GM06990 (cell line): ENCODE data around the gene GPR153.

Experiments
- DNase-seq: peaks from one replicate; pipeline ENCODE4 v3.0.0-alpha.2; 2011; ENCODE audit not compliant: insufficient read length; ENCODE audit errors: extremely low read depth
- H3K27me3 ChIP-seq: replicated peaks from 2 replicates; pipeline ENCODE4 v1.6.0; 2011; ENCODE audit warnings: low read length; ENCODE audit not compliant: control insufficient read depth, insufficient read depth
- H3K36me3 ChIP-seq: 2 replicates; pipeline ENCODE4 v1.5.1; 2011; ENCODE audit warnings: low read length; ENCODE audit not compliant: control insufficient read depth, insufficient read depth
- H3K4me3 ChIP-seq: replicated peaks from 2 replicates; pipeline ENCODE4 v1.5.1; 2011; ENCODE audit warnings: low read depth, mild to moderate bottlenecking, control low read depth, low read length
- TF ChIP-seq, protein P1 (sequence below): IDR thresholded peaks from 2 replicates; pipeline ENCODE4 v1.5.1; 2011; ENCODE audit warnings: low read length, control low read depth, mild to moderate bottlenecking, inconsistent platforms; ENCODE audit not compliant: insufficient read depth, poor library complexity, severe bottlenecking

The GPR153 gene

DNA sequence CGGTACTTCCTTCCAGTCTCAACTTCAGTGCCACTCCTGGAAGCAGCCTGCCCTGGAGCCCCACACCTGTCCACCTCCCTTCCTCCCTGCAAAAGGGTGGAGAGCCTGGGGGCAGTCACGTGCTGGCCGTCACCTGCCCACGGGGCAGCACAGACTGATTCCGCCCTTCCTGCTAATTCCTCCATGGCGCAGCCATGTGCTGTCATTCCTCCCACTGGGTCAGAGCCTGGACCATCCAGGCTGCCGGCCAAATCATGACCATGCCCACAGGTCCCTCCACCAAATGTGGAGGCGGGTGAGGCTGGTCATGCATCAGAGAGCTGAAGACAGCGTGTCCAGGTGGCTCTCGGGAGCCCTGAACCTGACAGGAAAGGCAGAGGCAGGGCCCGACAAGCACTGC, 24.4 kb upstream of the GPR153 start:
- no peak for DNase-seq
- Histone ChIP-seq H3K4me3 (no peak overlapping the region), H3K27me3 (no peaks in the 10 kb centered on the region), H3K36me3 (peaks cover 5% of the 10 kb centered on the region)
- TF ChIP-seq, protein P1, sequence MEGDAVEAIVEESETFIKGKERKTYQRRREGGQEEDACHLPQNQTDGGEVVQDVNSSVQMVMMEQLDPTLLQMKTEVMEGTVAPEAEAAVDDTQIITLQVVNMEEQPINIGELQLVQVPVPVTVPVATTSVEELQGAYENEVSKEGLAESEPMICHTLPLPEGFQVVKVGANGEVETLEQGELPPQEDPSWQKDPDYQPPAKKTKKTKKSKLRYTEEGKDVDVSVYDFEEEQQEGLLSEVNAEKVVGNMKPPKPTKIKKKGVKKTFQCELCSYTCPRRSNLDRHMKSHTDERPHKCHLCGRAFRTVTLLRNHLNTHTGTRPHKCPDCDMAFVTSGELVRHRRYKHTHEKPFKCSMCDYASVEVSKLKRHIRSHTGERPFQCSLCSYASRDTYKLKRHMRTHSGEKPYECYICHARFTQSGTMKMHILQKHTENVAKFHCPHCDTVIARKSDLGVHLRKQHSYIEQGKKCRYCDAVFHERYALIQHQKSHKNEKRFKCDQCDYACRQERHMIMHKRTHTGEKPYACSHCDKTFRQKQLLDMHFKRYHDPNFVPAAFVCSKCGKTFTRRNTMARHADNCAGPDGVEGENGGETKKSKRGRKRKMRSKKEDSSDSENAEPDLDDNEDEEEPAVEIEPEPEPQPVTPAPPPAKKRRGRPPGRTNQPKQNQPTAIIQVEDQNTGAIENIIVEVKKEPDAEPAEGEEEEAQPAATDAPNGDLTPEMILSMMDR = no peak

- peaks cover 6% of the 10 kb centered on the region for H3K36me3 ChIP-seq
- H3K27me3 ChIP-seq = no peaks in the 10 kb centered on the region
- H3K4me3 ChIP-seq = no peak overlapping the region
- TF ChIP-seq, protein P1 = no peak
- DNase-seq = no peak
Measured at GRCh38 chr1:6282577-6283270, 21.8 kb upstream of the GPR153 start.

- H3K4me3 ChIP-seq = no peak overlapping the region
- TF ChIP-seq, protein P1 = no peak
Measured at GRCh38 chr1:6281511-6282402, 20.9 kb upstream of the GPR153 start.

DNA sequence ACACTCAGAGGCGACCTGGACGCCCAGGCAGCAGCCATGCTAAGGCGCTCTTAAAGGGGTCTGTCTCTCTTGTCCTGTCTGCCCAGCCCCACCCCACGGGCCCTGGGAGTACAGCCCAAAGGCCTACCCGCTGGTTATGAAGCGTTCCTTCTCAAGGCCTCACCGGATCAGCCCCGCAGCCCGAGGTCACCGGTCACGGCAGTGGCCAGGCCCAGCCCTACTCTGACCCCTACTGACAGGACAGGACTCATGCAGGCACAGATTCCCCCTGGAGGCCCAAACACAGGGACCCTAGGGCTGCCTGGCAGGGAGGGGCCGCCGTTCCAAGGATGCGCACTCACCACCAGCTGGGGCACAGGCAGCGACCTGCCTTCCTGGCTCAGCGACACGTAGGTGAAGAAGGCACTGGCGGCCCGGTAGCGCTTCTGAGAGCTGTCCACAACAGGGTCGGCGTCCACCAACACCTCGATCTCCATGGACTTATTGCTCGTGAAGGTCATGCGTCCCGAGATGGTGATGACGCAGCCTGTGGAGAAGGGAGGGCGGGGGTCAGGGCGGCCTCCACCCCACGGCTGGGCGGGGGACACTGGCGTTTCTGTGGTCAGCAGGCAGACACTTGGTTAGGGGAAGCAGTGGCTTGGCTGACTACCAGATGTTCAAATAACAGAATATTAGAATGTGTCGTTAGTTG, 20.0 kb upstream of the GPR153 start:
- no peak for DNase-seq
- H3K27me3 ChIP-seq = no peaks in the 10 kb centered on the region
- TF ChIP-seq, protein P1 = no peak
- no peak overlapping the region for H3K4me3 ChIP-seq
- peaks cover 6% of the 10 kb centered on the region for H3K36me3 ChIP-seq

More at GRCh38 chr1:6281511-6282402, 20.9 kb upstream of the GPR153 start:
- Histone ChIP-seq H3K36me3 (peaks cover 6% of the 10 kb centered on the region), H3K27me3 (no peaks in the 10 kb centered on the region)
- no peak for DNase-seq

DNA sequence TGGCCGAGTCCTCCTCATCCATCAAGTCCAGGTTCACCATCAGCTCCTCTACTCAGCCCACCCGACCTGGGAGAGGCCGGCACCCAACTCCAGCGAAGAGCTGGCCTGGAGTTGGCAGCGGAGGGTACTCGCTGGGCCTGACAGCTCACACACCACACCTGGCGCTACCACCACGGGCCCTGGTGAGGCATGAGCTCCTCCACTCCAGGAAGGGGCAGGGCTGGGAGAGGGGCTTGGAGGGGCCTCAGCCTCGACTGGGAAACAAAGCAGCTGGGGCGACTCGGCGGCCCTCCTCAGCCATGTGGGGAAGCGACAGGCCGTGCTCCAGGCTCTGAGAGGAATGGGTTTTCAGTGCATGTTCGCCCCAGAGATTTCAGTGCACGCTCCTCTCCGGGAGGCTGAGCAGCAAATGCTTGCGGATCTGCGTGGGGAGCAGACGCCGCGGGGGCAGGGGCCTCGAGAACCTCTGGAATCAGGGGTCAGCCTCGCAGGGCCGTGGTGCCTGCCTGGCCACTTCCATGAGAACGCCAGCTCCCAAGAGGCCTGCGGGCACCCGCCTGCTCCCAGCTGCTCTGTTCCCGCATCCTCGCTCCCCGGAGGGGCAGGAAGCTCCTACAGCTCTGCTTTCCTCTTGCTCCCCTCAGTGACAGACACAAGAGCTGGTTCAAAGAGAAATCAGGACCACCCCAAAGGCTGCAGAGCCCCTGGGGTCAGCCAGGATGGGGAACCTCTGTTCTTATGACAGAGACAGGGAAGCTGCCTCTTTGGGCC, 18.9 kb upstream of the GPR153 start:
- Histone ChIP-seq H3K36me3 (peaks cover 6% of the 10 kb centered on the region), H3K27me3 (no peaks in the 10 kb centered on the region), H3K4me3 (no peak overlapping the region)
- TF ChIP-seq, protein P1 = no peak
- DNase-seq = no peak
